GM23248 (cell line): ENCODE data around the gene RHBDF2. TPM values are rescaled to one million over a fixed set of nuclear protein-coding genes. Genes with fewer than 3 reads are reported as not detected.
A peak's percentile ranks its signal among the peaks of the same experiment; 100 is the strongest.

Experiments used
- DNase-seq: peaks from one replicate; pipeline ENCODE4 v3.0.0-alpha.2; 2015
- H2AFZ ChIP-seq: fragments of 200-600 bp; sonication (generic); 2 replicates; pipeline ENCODE4 v1.6.1; 2016; ENCODE audit warnings: antibody characterized with exemption
- H3F3A ChIP-seq: fragments of 200-600 bp; sonication (generic); 2 replicates; pipeline ENCODE4 v1.6.1; 2016; ENCODE audit warnings: mild to moderate bottlenecking, antibody characterized with exemption, mixed run types; ENCODE audit not compliant: insufficient read depth
- H3K27ac ChIP-seq: fragments of 200-600 bp; sonication (generic); 2 replicates; pipeline ENCODE4 v1.5.1; 2016; ENCODE audit warnings: mild to moderate bottlenecking
- H3K27me3 ChIP-seq: fragments of 200-600 bp; sonication (generic); replicated peaks from 2 replicates; pipeline ENCODE4 v1.6.1; 2016; ENCODE audit warnings: mild to moderate bottlenecking; ENCODE audit not compliant: insufficient read depth
- H3K36me3 ChIP-seq: fragments of 200-600 bp; sonication (generic); 2 replicates; pipeline ENCODE4 v1.6.1; 2016; ENCODE audit warnings: low read depth, mild to moderate bottlenecking
- H3K4me1 ChIP-seq: fragments of 200-600 bp; sonication (generic); 2 replicates; pipeline ENCODE4 v1.6.1; 2016; ENCODE audit warnings: mild to moderate bottlenecking; ENCODE audit not compliant: insufficient read depth
- H3K4me2 ChIP-seq: fragments of 200-600 bp; sonication (generic); one replicate; pipeline ENCODE4 v1.6.1; 2016; ENCODE audit warnings: mild to moderate bottlenecking; ENCODE audit not compliant: unreplicated experiment
- H3K4me3 ChIP-seq: fragments of 200-600 bp; sonication (generic); 2 replicates; pipeline ENCODE4 v1.5.1; 2016; ENCODE audit warnings: mild to moderate bottlenecking
- H3K79me2 ChIP-seq: fragments of 200-600 bp; sonication (generic); 2 replicates; pipeline ENCODE4 v1.6.1; 2016; ENCODE audit warnings: mild to moderate bottlenecking; ENCODE audit not compliant: insufficient read depth
- H3K9ac ChIP-seq: fragments of 200-600 bp; sonication (generic); 2 replicates; pipeline ENCODE4 v1.6.1; 2016; ENCODE audit warnings: mild to moderate bottlenecking
- H3K9me2 ChIP-seq: fragments of 200-600 bp; sonication (generic); 2 replicates; pipeline ENCODE4 v1.6.1; 2016; ENCODE audit warnings: mixed run types, mild to moderate bottlenecking, moderate library complexity; ENCODE audit not compliant: insufficient read depth
- H3K9me3 ChIP-seq: fragments of 200-600 bp; sonication (generic); one replicate; pipeline ENCODE4 v1.6.1; 2017; ENCODE audit warnings: low read depth
- H4K20me1 ChIP-seq: fragments of 200-600 bp; sonication (generic); 2 replicates; pipeline ENCODE4 v1.6.0; 2016; ENCODE audit not compliant: insufficient read depth
- EZH2 ChIP-seq: fragments of 200-600 bp; sonication (generic); IDR thresholded peaks from 2 replicates; pipeline ENCODE4 v1.6.1; 2018; ENCODE audit warnings: antibody characterized with exemption, mild to moderate bottlenecking; ENCODE audit not compliant: insufficient read depth, poor library complexity, severe bottlenecking
- EZH2phosphoT487 ChIP-seq: fragments of 200-600 bp; sonication (generic); IDR thresholded peaks from 2 replicates; pipeline ENCODE4 v1.6.1; 2018; ENCODE audit warnings: antibody characterized with exemption, moderate library complexity, mild to moderate bottlenecking, low read depth; ENCODE audit not compliant: insufficient read depth
- WGBS, 2 experiments: methylation state at CpG; one replicate each; pipeline ENCODE4 v1.1.6; 2015 to 2017; ENCODE audit warnings: low lambda C conversion rate in 2 of 2, low coverage in 1 of 2; ENCODE audit errors: missing lambda C conversion rate in 2 of 2; 5-methylcytosine and 5-hydroxymethylcytosine counted together
- in situ Hi-C: fragments of 300-500 bp; cut with MboI; formaldehyde crosslinking; loops from 2 replicates; pipeline ENCODE4 v1.15.0; 2020
- polyA plus RNA-seq: library from polyadenylated mRNA; unstranded; fragments of >200 nt; fragmentation: Nextera tagmentation; extraction: Ambion mirVana; gene quantifications from 2 replicates; pipeline ENCODE4 v1.2.1, GENCODE V29; 2016
- total RNA-seq: library from RNA; depleted of rRNA; stranded (reverse); fragments of >200 nt; shearing (Covaris generic); gene quantifications from 2 replicates; pipeline ENCODE4 v1.2.3, GENCODE V29; 2014

Gene RHBDF2
- total and polyA plus RNA-seq, 2 experiments from 2014 or later = 8.9 to 12.7 TPM

DNA sequence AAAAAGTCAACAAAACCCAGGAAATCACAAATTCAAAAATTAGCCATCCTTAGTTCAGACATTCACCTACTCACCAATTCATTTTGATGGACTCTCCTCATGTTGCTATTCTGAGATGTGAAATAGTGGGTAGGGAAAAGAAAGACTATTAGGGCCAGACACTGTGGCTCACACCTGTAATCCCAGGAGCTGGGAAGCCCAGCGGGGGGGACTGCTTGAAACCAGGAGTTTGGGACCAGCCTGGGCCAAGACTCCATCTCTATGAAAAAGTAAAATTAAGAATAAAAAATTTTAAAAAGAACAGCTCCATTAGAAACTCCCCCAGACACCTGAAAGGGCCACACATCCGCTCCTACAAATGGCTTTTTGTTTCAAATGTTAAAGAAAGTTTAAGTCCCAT, 69.7 kb downstream of the RHBDF2 start:
- peaks cover 18% of the 10 kb centered on the region for H3F3A ChIP-seq
- no peak overlapping the region for H3K9ac ChIP-seq
- H3K27ac ChIP-seq = no peak overlapping the region
- H3K4me3 ChIP-seq = no peak overlapping the region
- TF ChIP-seq EZH2phosphoT487 = no peak
- TF ChIP-seq EZH2 = no peak
- DNase-seq = no peak
- H3K9me2 ChIP-seq = no peaks in the 10 kb centered on the region
- no peaks in the 10 kb centered on the region for H3K9me3 ChIP-seq
- H3K79me2 ChIP-seq = peaks cover 98% of the 10 kb centered on the region
- H3K4me1 ChIP-seq = peaks cover 14% of the 10 kb centered on the region
- H4K20me1 ChIP-seq = peaks cover 13% of the 10 kb centered on the region; the same call in 1 of the 2 replicates
- WGBS, 2 experiments = 76 to 83% methylated on average over 2 of the region's 2 CpGs
- in situ Hi-C loops = no loop called here
- H3K4me2 ChIP-seq = no peak overlapping the region
- no peaks in the 10 kb centered on the region for H3K27me3 ChIP-seq
- no peaks in the 10 kb centered on the region for H3K36me3 ChIP-seq
- no peak overlapping the region for H2AFZ ChIP-seq

DNA sequence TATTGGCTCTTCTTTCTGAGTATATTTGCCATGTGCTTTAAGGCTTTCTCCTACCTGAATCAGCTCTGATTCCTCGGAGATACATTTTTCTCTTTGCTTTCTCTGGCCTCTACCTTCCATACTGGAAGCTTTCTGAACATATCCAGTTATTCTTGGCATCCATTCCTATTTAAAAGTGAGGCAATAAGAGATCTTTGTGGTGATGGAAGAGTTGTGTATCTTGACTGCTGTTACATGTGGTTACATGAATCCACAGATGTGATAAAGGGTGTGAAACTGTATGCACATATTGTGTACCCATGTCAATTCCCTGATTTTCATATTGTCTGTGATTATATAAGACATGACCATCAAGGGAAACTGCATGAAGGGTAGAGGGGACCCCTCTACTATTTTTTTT, 72.7 kb downstream of the RHBDF2 start:
- peaks cover 97% of the 10 kb centered on the region for H3K79me2 ChIP-seq
- H4K20me1 ChIP-seq = peaks cover 11% of the 10 kb centered on the region; the same call in 1 of the 2 replicates
- WGBS, 2 experiments = 94 to 95% methylated on average over 1 of the region's 1 CpG

DNA sequence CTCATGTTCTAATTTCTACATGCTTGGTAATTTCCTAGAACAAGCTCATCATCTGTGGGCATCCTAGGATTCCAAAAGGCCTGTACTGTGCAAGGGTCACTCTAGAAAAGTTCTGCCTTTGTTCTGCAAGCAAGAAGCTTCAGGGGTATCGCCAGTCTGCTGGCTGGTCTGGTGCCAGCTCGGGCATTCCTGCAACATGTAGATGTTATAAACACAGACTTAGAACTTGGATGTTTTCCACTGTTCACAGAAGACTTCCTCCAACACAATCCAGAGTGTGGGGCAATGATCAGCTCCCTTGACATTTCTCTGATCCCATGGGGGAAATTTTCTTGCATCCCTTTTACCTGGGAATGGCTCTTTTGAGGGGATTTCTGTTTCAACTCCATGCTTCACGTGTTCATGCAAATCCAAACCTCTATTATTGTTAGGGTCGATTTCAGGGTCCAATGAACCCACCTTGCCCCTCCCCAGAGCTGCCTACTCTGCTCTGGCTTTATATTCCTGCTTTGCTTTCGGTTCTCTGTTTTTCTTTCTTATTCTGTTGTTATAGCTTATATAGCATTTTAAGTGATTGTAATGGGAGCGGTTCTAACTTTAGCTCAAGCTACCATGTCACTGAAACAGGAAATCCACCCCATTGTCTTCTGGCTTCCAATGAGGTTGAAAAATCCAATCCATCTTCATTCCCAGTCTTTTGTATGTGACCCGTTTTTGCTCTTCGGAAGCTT, 73.6 kb downstream of the RHBDF2 start:
- Histone ChIP-seq H3K4me1 (peaks cover 14% of the 10 kb centered on the region), H4K20me1 (peaks cover 7% of the 10 kb centered on the region; the same call in 1 of the 2 replicates), H2AFZ (no peak overlapping the region), H3K27me3 (no peaks in the 10 kb centered on the region), H3K9me2 (no peaks in the 10 kb centered on the region), H3F3A (peaks cover 18% of the 10 kb centered on the region), H3K36me3 (no peaks in the 10 kb centered on the region), H3K4me2 (no peak overlapping the region), H3K27ac (peak overlapping the region; percentile 22; the same call in 1 of the 2 replicates), H3K4me3 (no peak overlapping the region), H3K9me3 (no peaks in the 10 kb centered on the region), H3K9ac (no peak overlapping the region), H3K79me2 (peaks cover 97% of the 10 kb centered on the region)
- in situ Hi-C loops = no loop called here
- TF ChIP-seq EZH2phosphoT487 (no peak), EZH2 (no peak)
- 81 to 82% methylated on average over 8 of the region's 8 CpGs for WGBS, 2 experiments
- DNase-seq = peak; percentile 49

More for the DNA sequence above, 72.7 kb downstream of the RHBDF2 start:
- Histone ChIP-seq H3K27ac (no peak overlapping the region), H3K4me3 (no peak overlapping the region), H3K9ac (no peak overlapping the region), H3K4me1 (peaks cover 14% of the 10 kb centered on the region), H3K9me3 (no peaks in the 10 kb centered on the region), H3K9me2 (no peaks in the 10 kb centered on the region), H3F3A (peaks cover 18% of the 10 kb centered on the region), H3K27me3 (no peaks in the 10 kb centered on the region), H3K36me3 (no peaks in the 10 kb centered on the region), H2AFZ (no peak overlapping the region), H3K4me2 (no peak overlapping the region)
- in situ Hi-C loops = no loop called here
- no peak for TF ChIP-seq EZH2
- no peak for TF ChIP-seq EZH2phosphoT487
- no peak for DNase-seq

DNA sequence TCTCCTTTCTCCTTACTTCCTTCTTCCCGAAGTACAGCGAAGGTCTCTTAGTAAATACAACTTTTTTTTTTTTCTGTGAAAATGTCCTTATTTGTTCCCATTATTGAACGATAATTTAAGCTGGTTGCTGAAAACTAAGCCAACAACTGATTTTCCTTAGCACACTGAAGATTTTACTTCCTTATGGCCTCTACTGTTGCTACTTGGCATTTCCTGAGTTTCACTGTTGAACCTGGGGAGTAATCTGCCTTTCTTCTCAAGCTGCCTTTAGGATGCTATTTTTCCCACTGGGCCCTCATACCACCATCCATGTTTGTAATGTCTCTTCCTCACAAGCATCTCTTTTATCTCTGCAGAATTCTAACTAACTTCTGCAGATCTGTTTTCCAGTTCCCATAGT, 74.4 kb downstream of the RHBDF2 start:
- Histone ChIP-seq H2AFZ (no peak overlapping the region), H3K4me1 (peaks cover 14% of the 10 kb centered on the region), H3K79me2 (peaks cover 94% of the 10 kb centered on the region), H3K9ac (no peak overlapping the region), H3K4me2 (no peak overlapping the region), H3K27me3 (no peaks in the 10 kb centered on the region), H3K36me3 (no peaks in the 10 kb centered on the region), H3K4me3 (no peak overlapping the region), H3K9me3 (no peaks in the 10 kb centered on the region), H3F3A (peaks cover 18% of the 10 kb centered on the region), H3K9me2 (no peaks in the 10 kb centered on the region), H3K27ac (peak overlapping the region; percentile 22; the same call in 1 of the 2 replicates), H4K20me1 (no peaks in the 10 kb centered on the region)
- WGBS, 2 experiments = 98% methylated on average over 3 of the region's 3 CpGs
- in situ Hi-C loops = no loop called here
- TF ChIP-seq EZH2 (no peak), EZH2phosphoT487 (no peak)
- no peak for DNase-seq
